NCI-H446 treated with DMSO at 0.1 percent for 48 hours (cell line): ENCODE data around the gene TNFRSF18.

Source experiments
- DNase-seq: peaks from one replicate; lab custom pipeline; 2025; lab: John Stamatoyannopoulos, UW

Gene TNFRSF18

GRCh38 chr1:1166642-1167397 lies 39.6 kb downstream of the TNFRSF18 start:
- DNase-seq = no peak

- DNase-seq = no peak
Measured at GRCh38 chr1:1165900-1166421, 40.4 kb downstream of the TNFRSF18 start.

GRCh38 chr1:1165485-1165884 lies 40.9 kb downstream of the TNFRSF18 start:
- no peak for DNase-seq

DNA sequence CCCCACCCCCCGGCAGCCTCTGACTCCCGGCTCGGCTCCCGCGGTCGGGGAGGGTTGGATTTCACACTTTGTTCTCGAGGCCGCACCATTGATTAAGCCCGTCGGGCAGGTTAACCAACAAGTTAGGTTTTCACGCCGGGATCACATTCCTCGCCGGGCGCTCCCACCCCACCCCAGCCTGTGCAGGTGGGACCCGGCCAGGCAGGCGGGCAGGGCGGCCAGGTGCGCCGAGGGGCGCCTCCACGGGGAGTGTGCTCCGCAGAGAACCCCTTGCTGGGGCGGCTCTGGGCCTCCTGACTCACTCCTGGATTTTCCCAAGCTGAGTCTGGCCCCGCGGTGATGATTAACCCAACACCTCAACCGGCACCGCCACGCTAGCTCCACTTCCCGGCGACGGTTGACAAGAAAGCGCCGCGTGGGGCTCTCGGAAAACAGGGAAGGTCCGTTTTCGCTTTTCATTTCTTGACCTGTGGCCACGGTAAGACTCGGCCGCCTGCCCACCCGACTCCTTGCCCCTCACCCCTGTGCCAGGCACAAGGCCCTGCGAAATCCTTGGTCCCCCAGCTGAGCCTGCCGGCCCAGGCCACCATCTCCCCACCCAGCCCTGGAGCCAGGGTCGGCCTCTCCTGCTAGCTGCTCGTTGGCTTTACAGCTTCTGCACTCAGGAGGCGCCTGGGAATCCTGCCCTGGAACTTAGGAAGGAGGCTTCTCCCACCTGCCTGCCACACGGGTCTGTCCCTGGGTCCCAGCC lies 41.5 kb downstream of the TNFRSF18 start:
- no peak for DNase-seq

DNA sequence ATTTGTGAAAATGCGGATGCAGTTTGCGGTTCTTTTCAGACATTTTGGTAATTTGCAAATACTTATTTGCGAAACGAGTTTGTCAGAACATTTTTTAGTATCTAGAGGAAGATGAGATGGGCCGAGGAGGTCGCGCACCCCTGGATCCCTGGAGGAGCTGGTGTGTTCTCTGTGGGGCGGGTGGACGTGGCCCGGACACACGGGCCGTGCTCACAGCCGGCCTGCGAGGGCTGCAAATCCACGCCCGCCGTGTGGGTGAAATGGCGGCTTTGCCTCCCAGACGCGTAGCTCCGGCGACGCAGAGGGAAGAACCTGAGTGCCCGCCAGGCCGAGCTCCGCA lies 42.1 kb downstream of the TNFRSF18 start:
- DNase-seq = no peak

DNA sequence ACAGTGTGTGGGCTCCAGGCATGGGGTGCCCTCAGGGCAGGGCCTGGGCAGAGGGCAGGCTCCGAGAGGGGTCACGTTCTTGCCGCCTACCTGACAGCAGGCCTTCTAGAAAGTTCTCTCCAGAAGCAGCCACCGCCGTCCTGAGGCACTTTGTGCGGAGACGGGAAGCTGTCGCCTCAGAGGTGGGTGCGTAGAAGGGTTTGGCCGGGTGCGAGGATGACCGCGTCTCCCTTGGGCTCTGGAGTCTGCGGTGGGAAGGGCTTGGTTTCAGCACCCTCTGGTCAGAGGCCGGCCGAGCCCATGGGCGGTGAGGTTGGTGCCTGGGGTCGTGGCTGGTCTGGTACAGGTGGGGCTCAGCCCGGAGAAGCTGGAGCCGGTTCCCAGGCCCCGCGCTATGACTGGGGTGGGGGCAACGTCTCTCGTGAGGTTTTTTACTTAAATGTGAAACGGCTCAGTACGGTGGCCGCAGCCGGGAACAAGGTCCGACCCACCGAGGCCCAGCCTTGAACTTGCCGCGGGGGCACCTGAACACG lies 42.8 kb downstream of the TNFRSF18 start:
- DNase-seq = no peak

GRCh38 chr1:1162597-1163537 lies 43.5 kb downstream of the TNFRSF18 start:
- DNase-seq = no peak

- no peak for DNase-seq
Measured at GRCh38 chr1:1161683-1162079, 44.7 kb downstream of the TNFRSF18 start.

- DNase-seq = no peak
Measured at GRCh38 chr1:1161078-1161682, 45.2 kb downstream of the TNFRSF18 start.

DNA sequence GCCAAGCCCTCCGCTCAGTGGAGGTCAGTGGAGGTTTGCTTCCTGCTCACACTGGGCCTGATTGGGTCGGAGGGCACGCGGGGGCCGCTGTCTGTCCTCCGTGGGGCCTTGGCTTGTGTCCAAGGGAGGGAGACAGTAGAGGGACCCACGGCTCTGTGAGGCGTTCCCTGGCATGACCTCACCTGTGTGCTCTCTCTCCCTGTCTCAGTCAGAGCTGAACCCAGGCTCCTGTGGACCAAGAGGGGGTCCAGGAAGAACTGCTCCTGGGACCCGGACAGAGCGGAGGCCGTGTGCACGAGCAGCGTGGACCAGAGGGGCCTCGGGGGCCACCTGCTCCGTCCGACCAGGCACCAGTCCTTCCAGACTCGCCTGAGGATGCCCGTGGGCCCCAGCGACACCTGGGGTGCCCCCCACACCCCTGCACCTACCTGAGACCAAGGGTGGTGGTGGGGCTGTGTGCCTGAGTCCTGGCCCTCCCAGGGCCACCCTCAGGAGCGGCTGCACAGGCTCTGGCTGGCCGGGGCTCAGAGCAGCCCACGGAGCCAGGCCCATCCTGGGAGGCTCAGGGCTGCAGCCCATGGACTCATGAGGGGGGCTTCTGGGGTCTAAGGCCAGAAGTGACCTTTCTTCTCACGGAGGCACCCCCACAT lies 46.0 kb downstream of the TNFRSF18 start:
- DNase-seq = no peak

DNA sequence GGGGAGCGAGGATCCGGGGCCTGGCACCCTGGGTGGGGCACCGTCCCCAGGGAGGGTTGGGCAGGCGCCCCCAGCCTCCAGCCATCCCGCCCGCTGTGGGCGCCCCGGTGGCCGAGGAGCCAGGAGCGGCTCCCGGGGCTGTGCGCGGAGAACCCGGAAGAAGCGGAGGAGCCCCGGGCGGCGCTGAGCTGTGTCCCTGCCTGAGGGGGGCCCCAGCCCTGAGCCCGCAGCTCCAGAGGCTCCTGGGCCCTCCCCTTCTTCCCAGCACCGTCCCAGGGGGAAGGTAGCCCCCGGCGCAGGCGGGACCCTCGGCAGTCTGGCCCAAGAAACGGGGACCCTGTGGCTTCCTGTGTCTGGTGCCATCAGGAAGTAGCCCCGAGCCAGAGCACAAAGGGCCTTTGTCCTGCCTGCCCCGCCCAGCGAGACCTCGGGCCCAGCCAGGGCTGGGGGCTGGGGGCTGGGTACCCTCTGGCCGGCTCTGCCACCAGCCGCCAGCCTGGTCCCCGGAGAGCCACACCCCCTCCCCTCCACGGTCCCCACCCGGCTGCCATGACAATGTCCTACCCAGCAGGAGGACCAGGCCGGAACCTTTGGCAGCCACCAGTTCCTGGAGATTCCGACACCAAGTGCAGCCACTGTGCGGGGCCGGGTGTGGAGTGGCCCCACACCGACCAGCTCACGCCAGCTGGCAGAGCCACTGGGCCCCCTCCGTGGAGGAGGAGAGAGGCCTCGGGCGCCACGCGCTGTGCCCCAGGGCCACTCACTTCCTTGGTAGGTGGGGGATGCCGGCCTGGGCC lies 48.3 kb downstream of the TNFRSF18 start:
- no peak for DNase-seq

DNA sequence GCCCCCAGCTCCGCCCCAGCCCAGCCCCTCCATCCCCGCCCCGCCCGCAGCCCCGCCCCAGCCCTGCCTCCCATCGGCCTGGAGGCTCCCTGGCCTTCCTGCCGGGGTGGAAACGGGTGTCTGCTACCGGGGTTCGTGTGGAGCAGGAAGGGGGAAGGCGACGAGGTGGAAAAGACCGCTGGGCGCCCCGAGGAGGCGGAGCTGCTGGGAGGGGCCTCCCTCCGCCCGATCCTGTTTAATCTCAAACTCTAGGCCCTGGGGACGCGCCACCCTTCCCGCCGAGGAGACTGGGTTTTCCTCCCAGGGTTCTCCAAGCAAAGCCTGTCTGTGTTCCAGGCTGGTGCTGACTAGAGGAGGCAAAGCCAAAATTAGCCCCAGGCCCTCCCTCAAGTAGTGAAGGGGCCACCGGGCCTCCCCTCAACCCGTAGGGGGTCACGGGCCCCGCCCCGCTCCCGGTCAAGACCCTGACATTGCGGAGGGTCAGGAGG lies 48.9 kb downstream of the TNFRSF18 start:
- DNase-seq = no peak

GRCh38 chr1:1157033-1157365 lies 49.4 kb downstream of the TNFRSF18 start:
- no peak for DNase-seq

- no peak for DNase-seq
Measured at GRCh38 chr1:1156140-1157032, 50.0 kb downstream of the TNFRSF18 start.

DNA sequence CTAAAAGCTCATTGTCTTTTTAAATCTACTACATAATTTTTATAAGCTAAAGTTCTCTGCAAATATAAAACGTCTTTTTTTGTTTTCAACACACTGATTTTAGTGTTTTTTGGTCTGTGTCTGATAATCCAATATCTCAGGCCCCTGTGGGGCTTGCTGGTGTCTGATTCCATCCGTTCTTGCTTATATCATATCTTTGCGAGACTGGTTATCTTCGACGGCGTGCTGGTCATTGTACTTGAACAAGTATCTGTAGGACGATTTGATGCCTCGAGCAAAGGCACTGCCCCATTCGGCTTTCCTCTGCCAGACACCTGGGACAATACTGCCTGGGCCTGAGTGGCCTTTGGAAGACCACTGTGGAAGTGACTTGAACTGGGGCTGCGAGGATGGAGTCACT lies 51.1 kb downstream of the TNFRSF18 start:
- no peak for DNase-seq

DNA sequence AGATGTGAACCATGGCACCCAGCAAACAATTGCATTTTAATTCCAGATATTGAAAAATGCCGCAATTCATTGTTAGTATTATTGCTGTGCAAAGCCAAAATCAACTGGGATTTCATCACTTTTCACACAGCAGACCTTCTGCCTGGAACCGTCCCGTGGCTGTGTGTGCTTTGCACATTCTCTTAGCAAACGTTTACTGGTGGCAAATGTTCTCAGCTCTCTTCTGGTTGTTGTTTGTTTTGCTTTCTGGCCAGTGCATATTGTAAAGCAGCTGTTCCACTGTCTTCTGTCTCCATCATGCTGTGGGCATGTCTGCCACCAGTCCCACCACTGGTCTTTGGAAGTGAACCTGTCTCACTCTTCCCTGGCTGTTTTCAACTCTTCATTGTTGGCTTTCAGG lies 52.5 kb downstream of the TNFRSF18 start:
- no peak for DNase-seq
